Caco-2 (cell line): ENCODE measurements around the gene MBD1. TPM values are rescaled to one million over a fixed set of nuclear protein-coding genes. Genes with fewer than 3 reads are reported as not detected.
A peak's percentile ranks its signal among the peaks of the same experiment; 100 is the strongest.

Experiments
- BruUV-seq: library from RNA; stranded (reverse); fragments of 400-500 nt; replicated peaks from 2 replicates; lab custom pipeline; 2021; lab: Mats Ljungman, UMichigan
- CTCF ChIA-PET: fragments of 300-600 bp; sonication (Branson Sonifier 250); formaldehyde crosslinking; loops from one replicate; lab custom pipeline; 2022; ENCODE audit warnings: antibody characterized with exemption; lab: Charles Lee
- POLR2A ChIA-PET: fragments of 300-600 bp; sonication (Branson Sonifier 250); formaldehyde crosslinking; loops from one replicate; lab custom pipeline; 2022; ENCODE audit warnings: antibody characterized with exemption; lab: Charles Lee
- DNase-seq, 2 experiments: peaks; one replicate each; pipeline versions ENCODE4 v3.0.0 to v3.0.0-alpha.2; 2020 to 2022
- H3K27me3 ChIP-seq: replicated peaks from 2 replicates; pipeline ENCODE4 v1.6.0; 2011; ENCODE audit warnings: low read length; ENCODE audit not compliant: control insufficient read depth, insufficient read depth
- H3K36me3 ChIP-seq: 2 replicates; pipeline ENCODE4 v1.5.1; 2011; ENCODE audit warnings: low read length; ENCODE audit not compliant: control insufficient read depth, insufficient read depth
- H3K4me1 ChIP-seq: fragments of 250-450 bp; sonication (Bioruptor Pico); 2 replicates; pipeline ENCODE4 v1.5.1; 2020; ENCODE audit warnings: mild to moderate bottlenecking
- H3K4me3 ChIP-seq: 2 replicates; pipeline ENCODE4 v1.5.1; 2011; ENCODE audit warnings: low read depth, mild to moderate bottlenecking, control low read depth, low read length
- H3K9me3 ChIP-seq: fragments of 250-450 bp; sonication (Bioruptor Pico); 2 replicates; pipeline ENCODE4 v1.5.1; 2020; ENCODE audit warnings: mild to moderate bottlenecking, moderate library complexity
- H3K27ac Mint-ChIP-seq: one replicate; pipeline ENCODE4 v1.8.0; 2022; ENCODE audit warnings: mixed read lengths; ENCODE audit not compliant: unreplicated experiment
- H3K27me3 Mint-ChIP-seq: one replicate; pipeline ENCODE4 v1.8.0; 2022; ENCODE audit warnings: mixed read lengths; ENCODE audit not compliant: insufficient read depth, unreplicated experiment
- H3K36me3 Mint-ChIP-seq: one replicate; pipeline ENCODE4 v1.8.0; 2022; ENCODE audit warnings: mild to moderate bottlenecking, mixed read lengths; ENCODE audit not compliant: insufficient read depth, unreplicated experiment
- H3K4me1 Mint-ChIP-seq: one replicate; pipeline ENCODE4 v1.8.0; 2022; ENCODE audit warnings: low read depth, mixed read lengths; ENCODE audit not compliant: unreplicated experiment
- H3K4me3 Mint-ChIP-seq: one replicate; pipeline ENCODE4 v1.8.0; 2022; ENCODE audit warnings: mild to moderate bottlenecking, moderate library complexity, mixed read lengths; ENCODE audit not compliant: unreplicated experiment
- H3K9me3 Mint-ChIP-seq: one replicate; pipeline ENCODE4 v1.8.0; 2022; ENCODE audit warnings: mixed read lengths; ENCODE audit not compliant: unreplicated experiment
- intact Hi-C: fragments of 100-400 bp; cut with micrococcal nuclease; formaldehyde crosslinking; loops from one replicate; pipeline ENCODE4 v1.10.0; 2022; ENCODE audit not compliant: unreplicated experiment
- total RNA-seq: library from RNA; stranded (reverse); gene quantifications from 2 replicates; pipeline ENCODE4 v1.2.3, GENCODE V29; 2022
- TF ChIP-seq, protein P1 (sequence below), 2 experiments: fragments of 200-600 bp in 1 of 2; IDR thresholded peaks; 1 replicate in 1 of 2; 2 replicates in 1 of 2; pipeline versions ENCODE4 v1.5.1 to v1.8.0; 2011 to 2022; ENCODE audit warnings: antibody characterized with exemption in 1 of 2, control low read depth in 1 of 2, inconsistent platforms in 1 of 2, low read depth in 1 of 2, low read length in 1 of 2, mild to moderate bottlenecking in 1 of 2, moderate library complexity in 1 of 2; ENCODE audit not compliant: insufficient read depth in 1 of 2, severe bottlenecking in 1 of 2, unreplicated experiment in 1 of 2

MBD1 gene
- total RNA-seq, 1 experiment from 2014 or later = 34.7 TPM

DNA sequence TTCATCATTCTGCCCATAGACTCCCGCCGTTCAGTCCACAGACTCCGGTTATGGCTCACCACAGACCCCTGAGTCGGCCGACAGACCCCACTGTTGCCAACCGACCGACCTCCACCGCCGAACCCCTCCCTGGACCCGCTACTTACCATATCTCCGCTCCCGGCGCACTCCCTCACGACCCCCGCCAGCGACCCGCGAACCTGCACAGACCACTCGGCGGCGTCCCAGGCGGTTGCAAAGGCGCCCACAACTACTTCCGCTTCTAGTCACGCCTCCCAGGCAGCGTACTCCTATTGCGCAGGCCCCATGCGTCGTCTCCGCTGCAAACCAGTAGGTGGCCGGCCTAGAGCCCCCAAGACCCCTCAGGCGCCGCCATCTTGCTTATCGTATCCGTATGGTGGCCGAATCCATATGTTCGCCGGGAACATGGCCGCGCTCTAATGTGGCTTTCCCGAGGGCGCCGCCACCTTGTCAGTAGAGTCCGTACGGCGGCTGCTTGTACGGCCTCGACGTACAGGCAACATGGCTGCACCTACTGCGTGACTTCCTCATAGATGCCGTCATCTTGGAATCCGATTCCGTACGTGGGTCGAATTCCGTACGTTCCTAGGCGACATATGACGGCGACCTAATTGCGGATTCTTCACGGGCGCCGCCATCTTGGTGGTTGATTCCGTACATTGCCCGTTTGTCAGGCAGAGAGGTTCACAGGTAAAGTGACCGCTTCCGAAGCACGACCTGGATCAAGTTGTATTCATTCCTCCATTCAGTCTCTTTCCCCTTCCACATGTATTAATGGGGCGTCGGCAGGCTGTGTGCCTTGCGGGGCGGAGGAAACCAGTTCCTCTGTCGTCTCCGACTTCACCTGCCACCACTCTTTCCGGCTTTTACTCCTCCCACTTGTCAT lies 6.4 kb upstream of the MBD1 start, which contains the start of gene CXXC1:
TSS of gene CXXC1 (minus strand) at position 252 of the 907 bp plus-strand sequence. CDS start at position 149, 103 bp downstream.
- intact Hi-C loops = loop anchor here (1.0 to 5.0 kb wide), 2 partner anchors 70 to 140 kb away; no protein-coding TSS in a partner anchor
- Histone ChIP-seq H3K4me3 (peak within 1 kb of the TSS; percentile 53), H3K36me3 (no peaks in the 10 kb centered on the region; the same call in 1 of the 2 replicates), H3K4me1 (no peaks in the 10 kb centered on the region), H3K9me3 (no peaks in the 10 kb centered on the region), H3K27me3 (no peaks in the 10 kb centered on the region)
- Mint-ChIP-seq H3K9me3 (no peaks in the 10 kb centered on the region), H3K36me3 (peaks cover 14% of the 10 kb centered on the region), H3K27me3 (no peaks in the 10 kb centered on the region), H3K4me1 (peaks cover 7% of the 10 kb centered on the region), H3K4me3 (peak within 1 kb of the TSS; percentile 87), H3K27ac (peak within 1 kb of the TSS; percentile 84)
- ChIA-PET CTCF (no interaction called here), POLR2A (no interaction called here)
- DNase-seq = peak; percentile 92 to 95
- TF ChIP-seq, protein P1, sequence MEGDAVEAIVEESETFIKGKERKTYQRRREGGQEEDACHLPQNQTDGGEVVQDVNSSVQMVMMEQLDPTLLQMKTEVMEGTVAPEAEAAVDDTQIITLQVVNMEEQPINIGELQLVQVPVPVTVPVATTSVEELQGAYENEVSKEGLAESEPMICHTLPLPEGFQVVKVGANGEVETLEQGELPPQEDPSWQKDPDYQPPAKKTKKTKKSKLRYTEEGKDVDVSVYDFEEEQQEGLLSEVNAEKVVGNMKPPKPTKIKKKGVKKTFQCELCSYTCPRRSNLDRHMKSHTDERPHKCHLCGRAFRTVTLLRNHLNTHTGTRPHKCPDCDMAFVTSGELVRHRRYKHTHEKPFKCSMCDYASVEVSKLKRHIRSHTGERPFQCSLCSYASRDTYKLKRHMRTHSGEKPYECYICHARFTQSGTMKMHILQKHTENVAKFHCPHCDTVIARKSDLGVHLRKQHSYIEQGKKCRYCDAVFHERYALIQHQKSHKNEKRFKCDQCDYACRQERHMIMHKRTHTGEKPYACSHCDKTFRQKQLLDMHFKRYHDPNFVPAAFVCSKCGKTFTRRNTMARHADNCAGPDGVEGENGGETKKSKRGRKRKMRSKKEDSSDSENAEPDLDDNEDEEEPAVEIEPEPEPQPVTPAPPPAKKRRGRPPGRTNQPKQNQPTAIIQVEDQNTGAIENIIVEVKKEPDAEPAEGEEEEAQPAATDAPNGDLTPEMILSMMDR (IDR thresholded peaks at IDR 0.05; ENCODE audit: insufficient read depth in 1 of 2, low read depth in 1 of 2, low read length in 1 of 2, severe bottlenecking in 1 of 2, unreplicated experiment in 1 of 2) = peak; percentile 26 to 38
- no TSS peak for BruUV-seq

- ChIA-PET POLR2A (no interaction called here), CTCF (no interaction called here)
- Mint-ChIP-seq H3K36me3 (peaks cover 14% of the 10 kb centered on the region), H3K9me3 (no peaks in the 10 kb centered on the region), H3K4me1 (peaks cover 7% of the 10 kb centered on the region), H3K27me3 (no peaks in the 10 kb centered on the region), H3K4me3 (peak overlapping the region; percentile 87), H3K27ac (peak overlapping the region; percentile 84)
- TF ChIP-seq, protein P1 (IDR thresholded peaks at IDR 0.05; ENCODE audit: insufficient read depth in 1 of 2, low read depth in 1 of 2, low read length in 1 of 2, severe bottlenecking in 1 of 2, unreplicated experiment in 1 of 2) = no peak
- H3K4me1 ChIP-seq = no peaks in the 10 kb centered on the region
- no TSS peak for BruUV-seq
- H3K27me3 ChIP-seq = no peaks in the 10 kb centered on the region
- H3K9me3 ChIP-seq = no peaks in the 10 kb centered on the region
- intact Hi-C loops = loop anchor here (1.0 to 5.0 kb wide), 2 partner anchors 70 to 140 kb away; no protein-coding TSS in a partner anchor
- peak overlapping the region; percentile 53 for H3K4me3 ChIP-seq
- H3K36me3 ChIP-seq = no peaks in the 10 kb centered on the region; the same call in 1 of the 2 replicates
- DNase-seq = no peak
Measured at GRCh38 chr18:50287028-50287440, 5.7 kb upstream of the MBD1 start.

GRCh38 chr18:50286391-50287027 lies 5.2 kb upstream of the MBD1 start:
- POLR2A ChIA-PET = no interaction called here
- Mint-ChIP-seq H3K27ac (peak overlapping the region; percentile 84), H3K36me3 (peaks cover 18% of the 10 kb centered on the region), H3K4me1 (peaks cover 7% of the 10 kb centered on the region), H3K27me3 (no peaks in the 10 kb centered on the region), H3K4me3 (peak overlapping the region; percentile 87), H3K9me3 (no peaks in the 10 kb centered on the region)
- H3K4me3 ChIP-seq = peak overlapping the region; percentile 53
- no peak for DNase-seq
- CTCF ChIA-PET = no interaction called here
- H3K4me1 ChIP-seq = no peaks in the 10 kb centered on the region
- no peaks in the 10 kb centered on the region for H3K9me3 ChIP-seq
- no peaks in the 10 kb centered on the region for H3K27me3 ChIP-seq
- no TSS peak for BruUV-seq
- TF ChIP-seq, protein P1 (IDR thresholded peaks at IDR 0.05; ENCODE audit: insufficient read depth in 1 of 2, low read depth in 1 of 2, low read length in 1 of 2, severe bottlenecking in 1 of 2, unreplicated experiment in 1 of 2) = no peak
- intact Hi-C loops = loop anchor here (1.0 to 5.0 kb wide), 2 partner anchors 71 to 141 kb away; no protein-coding TSS in a partner anchor
- H3K36me3 ChIP-seq = no peaks in the 10 kb centered on the region; the same call in 1 of the 2 replicates
